ENCODE measurements around the gene ZDHHC8. TPM values are rescaled to one million over a fixed set of nuclear protein-coding genes. Genes with fewer than 3 reads are reported as not detected.

ZDHHC8 gene
- total RNA-seq, 1 experiment from 2014 or later, result 39.9 TPM

GRCh38 chr22:20165421-20165820, 33.8 kb downstream of the ZDHHC8 start:
- ChIA-PET POLR2A (no interaction called here), CTCF (no interaction called here)
- Mint-ChIP-seq H3K9me3 (ENCODE audit: unreplicated experiment) (peaks cover 10% of the 10 kb centered on the region), H3K27ac (ENCODE audit: unreplicated experiment) (no peak overlapping the region), H3K4me1 (ENCODE audit: low read depth, unreplicated experiment) (no peaks in the 10 kb centered on the region), H3K27me3 (ENCODE audit: insufficient read depth, unreplicated experiment) (no peaks in the 10 kb centered on the region), H3K4me3 (ENCODE audit: unreplicated experiment) (no peak overlapping the region), H3K36me3 (ENCODE audit: insufficient read depth, unreplicated experiment) (no peaks in the 10 kb centered on the region)
- intact Hi-C loops (cut with micrococcal nuclease; ENCODE audit: unreplicated experiment), result no loop called here
- BruUV-seq (replicated peaks), result no TSS peak
- no peak for DNase-seq
- TF ChIP-seq, protein P1, sequence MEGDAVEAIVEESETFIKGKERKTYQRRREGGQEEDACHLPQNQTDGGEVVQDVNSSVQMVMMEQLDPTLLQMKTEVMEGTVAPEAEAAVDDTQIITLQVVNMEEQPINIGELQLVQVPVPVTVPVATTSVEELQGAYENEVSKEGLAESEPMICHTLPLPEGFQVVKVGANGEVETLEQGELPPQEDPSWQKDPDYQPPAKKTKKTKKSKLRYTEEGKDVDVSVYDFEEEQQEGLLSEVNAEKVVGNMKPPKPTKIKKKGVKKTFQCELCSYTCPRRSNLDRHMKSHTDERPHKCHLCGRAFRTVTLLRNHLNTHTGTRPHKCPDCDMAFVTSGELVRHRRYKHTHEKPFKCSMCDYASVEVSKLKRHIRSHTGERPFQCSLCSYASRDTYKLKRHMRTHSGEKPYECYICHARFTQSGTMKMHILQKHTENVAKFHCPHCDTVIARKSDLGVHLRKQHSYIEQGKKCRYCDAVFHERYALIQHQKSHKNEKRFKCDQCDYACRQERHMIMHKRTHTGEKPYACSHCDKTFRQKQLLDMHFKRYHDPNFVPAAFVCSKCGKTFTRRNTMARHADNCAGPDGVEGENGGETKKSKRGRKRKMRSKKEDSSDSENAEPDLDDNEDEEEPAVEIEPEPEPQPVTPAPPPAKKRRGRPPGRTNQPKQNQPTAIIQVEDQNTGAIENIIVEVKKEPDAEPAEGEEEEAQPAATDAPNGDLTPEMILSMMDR (IDR thresholded peaks at IDR 0.05; ENCODE audit: insufficient read depth in 1 of 2, low read depth in 1 of 2, low read length in 1 of 2, severe bottlenecking in 1 of 2, unreplicated experiment in 1 of 2), result no peak
- Histone ChIP-seq H3K9me3 (no peaks in the 10 kb centered on the region), H3K27me3 (replicated peaks; ENCODE audit: control insufficient read depth, insufficient read depth, low read length) (no peaks in the 10 kb centered on the region), H3K36me3 (ENCODE audit: control insufficient read depth, insufficient read depth, low read length) (no peaks in the 10 kb centered on the region), H3K4me1 (no peaks in the 10 kb centered on the region), H3K4me3 (ENCODE audit: low read depth, low read length) (no peak overlapping the region)

- ChIA-PET POLR2A (no interaction called here), CTCF (no interaction called here)
- Mint-ChIP-seq H3K36me3 (ENCODE audit: insufficient read depth, unreplicated experiment) (no peaks in the 10 kb centered on the region), H3K27ac (ENCODE audit: unreplicated experiment) (no peak overlapping the region), H3K4me1 (ENCODE audit: low read depth, unreplicated experiment) (no peaks in the 10 kb centered on the region), H3K4me3 (ENCODE audit: unreplicated experiment) (no peak overlapping the region), H3K27me3 (ENCODE audit: insufficient read depth, unreplicated experiment) (no peaks in the 10 kb centered on the region), H3K9me3 (ENCODE audit: unreplicated experiment) (peaks cover 10% of the 10 kb centered on the region)
- no peaks in the 10 kb centered on the region for H3K36me3 ChIP-seq (ENCODE audit: control insufficient read depth, insufficient read depth, low read length)
- no TSS peak for BruUV-seq (replicated peaks)
- H3K4me1 ChIP-seq, result no peaks in the 10 kb centered on the region
- no peaks in the 10 kb centered on the region for H3K9me3 ChIP-seq
- intact Hi-C loops (cut with micrococcal nuclease; ENCODE audit: unreplicated experiment), result no loop called here
- H3K27me3 ChIP-seq (replicated peaks; ENCODE audit: control insufficient read depth, insufficient read depth, low read length), result no peaks in the 10 kb centered on the region
- H3K4me3 ChIP-seq (ENCODE audit: low read depth, low read length), result no peak overlapping the region
- no peak for DNase-seq
- TF ChIP-seq, protein P1 (IDR thresholded peaks at IDR 0.05; ENCODE audit: insufficient read depth in 1 of 2, low read depth in 1 of 2, low read length in 1 of 2, severe bottlenecking in 1 of 2, unreplicated experiment in 1 of 2), result no peak
These were observed 34.3 kb downstream of the ZDHHC8 start for GRCh38 chr22:20165913-20166312.

GRCh38 chr22:20166703-20167102, 35.1 kb downstream of the ZDHHC8 start:
- TF ChIP-seq, protein P1 (IDR thresholded peaks at IDR 0.05; ENCODE audit: insufficient read depth in 1 of 2, low read depth in 1 of 2, low read length in 1 of 2, severe bottlenecking in 1 of 2, unreplicated experiment in 1 of 2), result no peak
- Mint-ChIP-seq H3K27ac (ENCODE audit: unreplicated experiment) (no peak overlapping the region), H3K27me3 (ENCODE audit: insufficient read depth, unreplicated experiment) (no peaks in the 10 kb centered on the region), H3K4me1 (ENCODE audit: low read depth, unreplicated experiment) (no peaks in the 10 kb centered on the region), H3K9me3 (ENCODE audit: unreplicated experiment) (peaks cover 10% of the 10 kb centered on the region), H3K4me3 (ENCODE audit: unreplicated experiment) (no peak overlapping the region), H3K36me3 (ENCODE audit: insufficient read depth, unreplicated experiment) (no peaks in the 10 kb centered on the region)
- no peak for DNase-seq
- POLR2A ChIA-PET, result no interaction called here
- intact Hi-C loops (cut with micrococcal nuclease; ENCODE audit: unreplicated experiment), result no loop called here
- H3K36me3 ChIP-seq (ENCODE audit: control insufficient read depth, insufficient read depth, low read length), result no peaks in the 10 kb centered on the region
- no peaks in the 10 kb centered on the region for H3K27me3 ChIP-seq (replicated peaks; ENCODE audit: control insufficient read depth, insufficient read depth, low read length)
- CTCF ChIA-PET, result no interaction called here
- H3K4me1 ChIP-seq, result no peaks in the 10 kb centered on the region
- H3K9me3 ChIP-seq, result no peaks in the 10 kb centered on the region
- H3K4me3 ChIP-seq (ENCODE audit: low read depth, low read length), result no peak overlapping the region
- BruUV-seq (replicated peaks), result no TSS peak

Measured in Caco-2 (cell line).